HepG2 (cell line): Measurements from ENCODE around the gene TXN2. TPM values are rescaled to one million over a fixed set of nuclear protein-coding genes. Genes with fewer than 3 reads are reported as not detected.

Source experiments
- ATF7-NPFF ChIP-seq: sonication (generic); formaldehyde crosslinking; IDR thresholded peaks from 2 replicates; pipeline ENCODE4 v1.8.1; 2023; ENCODE audit warnings: mild to moderate bottlenecking, low read depth, missing genetic modification reagents, moderate library complexity
- CREM ChIP-seq, 2 experiments: sonication (generic) in 1 of 2; formaldehyde crosslinking in 1 of 2; IDR thresholded peaks; 2 replicates each; pipeline versions ENCODE4 v1.4.0 to v1.6.1; 2016 to 2020; ENCODE audit warnings: antibody characterized with exemption in 1 of 2, mild to moderate bottlenecking in 1 of 2, missing genetic modification reagents in 1 of 2
- HCFC1 ChIP-seq: fragments of 150-350 bp; IDR thresholded peaks from 2 replicates; pipeline ENCODE4 v1.6.1; 2014; ENCODE audit warnings: low read depth, low read length
- HNF1B ChIP-seq: sonication (generic); formaldehyde crosslinking; IDR thresholded peaks from 2 replicates; pipeline ENCODE4 v1.5.1; 2020; ENCODE audit warnings: mild to moderate bottlenecking, moderate library complexity, missing genetic modification reagents
- IKZF1 ChIP-seq: fragments of 450-650 bp; IDR thresholded peaks from 2 replicates; pipeline ENCODE4 v1.7.1; 2016
- IRX3 ChIP-seq: sonication (generic); formaldehyde crosslinking; IDR thresholded peaks from 2 replicates; pipeline ENCODE4 v1.8.1; 2023; ENCODE audit warnings: mild to moderate bottlenecking, low read depth, missing genetic modification reagents, borderline replicate concordance
- LCORL ChIP-seq, 2 experiments: fragments of 450-650 bp in 1 of 2; sonication (generic) in 1 of 2; formaldehyde crosslinking in 1 of 2; IDR thresholded peaks; 2 replicates each; pipeline versions ENCODE4 v1.5.0 to v1.6.1; 2017 to 2020; ENCODE audit warnings: antibody characterized with exemption in 1 of 2, missing genetic modification reagents in 1 of 2
- SALL1 ChIP-seq: sonication (generic); formaldehyde crosslinking; IDR thresholded peaks from 2 replicates; pipeline ENCODE4 v1.8.0; 2022; ENCODE audit warnings: mild to moderate bottlenecking, missing genetic modification reagents
- STAT5B ChIP-seq: sonication (generic); formaldehyde crosslinking; IDR thresholded peaks from 2 replicates; pipeline ENCODE4 v1.4.0; 2020; ENCODE audit warnings: missing genetic modification reagents
- THAP9 ChIP-seq: sonication (generic); formaldehyde crosslinking; IDR thresholded peaks from 2 replicates; pipeline ENCODE4; 2020; ENCODE audit warnings: missing genetic modification reagents, mild to moderate bottlenecking, borderline replicate concordance
- ZKSCAN8 ChIP-seq: IDR thresholded peaks from 2 replicates; pipeline ENCODE4 v1.6.1; 2016; ENCODE audit warnings: borderline replicate concordance, missing genetic modification reagents, missing compliant biosample characterization
- ZMYM3 ChIP-seq: sonication (generic); formaldehyde crosslinking; IDR thresholded peaks from 2 replicates; pipeline ENCODE4 v1.5.1; 2020; ENCODE audit warnings: mild to moderate bottlenecking, missing genetic modification reagents
- ZNF180 ChIP-seq: sonication (generic); formaldehyde crosslinking; IDR thresholded peaks from 2 replicates; pipeline ENCODE4 v1.4.0; 2020; ENCODE audit warnings: low read depth, missing genetic modification reagents, borderline replicate concordance
- ZNF547 ChIP-seq: sonication (generic); formaldehyde crosslinking; IDR thresholded peaks from 2 replicates; pipeline ENCODE4 v1.5.1; 2020; ENCODE audit warnings: mild to moderate bottlenecking, missing genetic modification reagents
- ZNF558 ChIP-seq: sonication (generic); formaldehyde crosslinking; IDR thresholded peaks from 2 replicates; pipeline ENCODE4 v1.9.0; 2022; ENCODE audit warnings: mild to moderate bottlenecking, missing genetic modification reagents, borderline replicate concordance
- polyA plus RNA-seq, 8 experiments: library from polyadenylated mRNA; depleted of rRNA in 3 of 8; stranded (reverse) in 7 of 8; unstranded in 1 of 8; fragments of >200 nt; fragmentation: Illumina TruSeq in 4 of 8; extraction: Trizol in 4 of 8; gene quantifications; 2 replicates each; pipeline versions ENCODE4 v1.2.1 to v1.2.3, GENCODE V29; 2011 to 2016; ENCODE audit warnings: low read depth in 4 of 8, missing spikeins in 1 of 8, mixed read lengths in 1 of 8; ENCODE audit not compliant: insufficient read depth in 1 of 8
- total RNA-seq, 5 experiments: library from RNA; depleted of rRNA; stranded (reverse); fragments of >200 nt; fragmentation: Illumina TruSeq; extraction: Trizol; gene quantifications; 2 replicates each; pipeline ENCODE4 v1.2.3, GENCODE V29; 2016; ENCODE audit warnings: low read depth in 1 of 5
- TF ChIP-seq, protein P1 (sequence below): IDR thresholded peaks from 2 replicates; pipeline ENCODE4 v1.6.1; 2016; ENCODE audit warnings: mild to moderate bottlenecking
- TF ChIP-seq, protein P2 (sequence below): sonication (generic); formaldehyde crosslinking; IDR thresholded peaks from 2 replicates; pipeline ENCODE4 v1.4.0; 2020; ENCODE audit warnings: mild to moderate bottlenecking, missing genetic modification reagents
- TF ChIP-seq, protein P3 (sequence below): sonication (generic); formaldehyde crosslinking; IDR thresholded peaks from 2 replicates; pipeline ENCODE4 v1.5.0; 2020; ENCODE audit warnings: missing genetic modification reagents, mild to moderate bottlenecking, borderline replicate concordance

TXN2 gene
- total and polyA plus RNA-seq, 2 of the 13 experiments (the other 11 are each of a cell fraction or from before 2014, with no cell fraction given), result 41.4 to 109 TPM

DNA sequence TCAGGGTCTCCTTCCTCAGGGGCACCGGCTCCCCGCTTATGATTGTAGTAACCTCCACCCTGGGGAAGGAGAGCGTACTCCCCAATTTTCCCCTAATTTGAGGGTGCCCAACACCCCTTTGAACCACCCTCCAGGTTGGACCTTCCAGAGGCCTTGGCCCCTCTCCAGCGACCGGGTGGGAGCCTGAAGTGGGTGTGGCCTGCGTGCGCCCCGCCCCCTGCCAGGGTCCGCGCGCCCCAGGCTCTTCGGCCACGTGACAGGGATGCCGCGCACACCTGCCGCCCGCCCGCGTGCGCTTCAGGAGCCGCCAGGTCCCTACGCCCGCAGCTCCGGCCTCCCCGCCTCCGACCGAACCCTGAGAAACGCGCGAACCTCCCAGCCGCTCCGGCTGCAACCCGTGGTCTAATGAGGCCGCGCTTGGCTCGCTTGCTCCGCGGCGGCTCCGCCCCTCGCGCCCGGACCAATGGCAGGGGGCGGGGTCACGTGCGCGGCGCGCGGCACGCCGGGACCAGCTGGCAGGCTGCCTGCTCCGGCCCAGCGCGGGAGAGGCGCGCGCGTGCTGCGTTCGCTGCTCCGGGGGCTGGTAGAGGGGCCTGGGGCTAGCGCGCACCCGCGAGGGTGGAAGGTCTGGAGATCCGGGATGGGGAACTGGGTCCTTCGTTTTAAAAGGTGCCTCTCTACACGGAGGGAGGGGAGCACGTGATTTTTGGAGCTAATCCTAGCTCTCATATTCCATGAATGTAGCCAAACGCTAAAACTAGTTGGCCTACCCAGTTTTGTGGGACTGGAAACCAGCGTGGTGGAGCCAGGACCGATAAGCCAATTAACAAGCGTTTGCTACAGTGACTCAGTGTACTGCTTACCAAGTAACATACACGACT, 25.4 kb upstream of the TXN2 start, which contains the start of gene FOXRED2 (continued):
- TF ChIP-seq THAP9 (no peak), LCORL (IDR thresholded peaks at IDR 0.05) (no peak), LCORL (CRISPR knock-in tag; IDR thresholded peaks at IDR 0.05) (0 out of 2 replicates have a peak, but pooled peaks have one; percentile 63), ZNF558 (CRISPR knock-in tag) (peak; percentile 95; the same call in 1 of the 2 replicates), HCFC1 (no peak), ZKSCAN8 (CRISPR knock-in tag) (no peak), ZNF547 (CRISPR knock-in tag) (peak; percentile 96), STAT5B (no peak), HNF1B (CRISPR knock-in tag) (no peak), ATF7-NPFF (CRISPR knock-in tag) (peak; percentile 99), IRX3 (CRISPR knock-in tag) (peak; percentile 99), ZMYM3 (0 out of 2 replicates have a peak, but pooled peaks have one; percentile 11), SALL1 (CRISPR knock-in tag) (peak; percentile 96), IKZF1 (no peak), ZNF180 (CRISPR knock-in tag) (no peak), CREM (IDR thresholded peaks at IDR 0.05) (no peak), CREM (CRISPR knock-in tag; IDR thresholded peaks at IDR 0.05) (no peak)
- TF ChIP-seq, protein P1, sequence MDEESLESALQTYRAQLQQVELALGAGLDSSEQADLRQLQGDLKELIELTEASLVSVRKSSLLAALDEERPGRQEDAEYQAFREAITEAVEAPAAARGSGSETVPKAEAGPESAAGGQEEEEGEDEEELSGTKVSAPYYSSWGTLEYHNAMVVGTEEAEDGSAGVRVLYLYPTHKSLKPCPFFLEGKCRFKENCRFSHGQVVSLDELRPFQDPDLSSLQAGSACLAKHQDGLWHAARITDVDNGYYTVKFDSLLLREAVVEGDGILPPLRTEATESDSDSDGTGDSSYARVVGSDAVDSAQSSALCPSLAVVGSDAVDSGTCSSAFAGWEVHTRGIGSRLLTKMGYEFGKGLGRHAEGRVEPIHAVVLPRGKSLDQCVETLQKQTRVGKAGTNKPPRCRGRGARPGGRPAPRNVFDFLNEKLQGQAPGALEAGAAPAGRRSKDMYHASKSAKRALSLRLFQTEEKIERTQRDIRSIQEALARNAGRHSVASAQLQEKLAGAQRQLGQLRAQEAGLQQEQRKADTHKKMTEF, result peak; percentile 86; the same call in 1 of the 2 replicates
- TF ChIP-seq, protein P2, sequence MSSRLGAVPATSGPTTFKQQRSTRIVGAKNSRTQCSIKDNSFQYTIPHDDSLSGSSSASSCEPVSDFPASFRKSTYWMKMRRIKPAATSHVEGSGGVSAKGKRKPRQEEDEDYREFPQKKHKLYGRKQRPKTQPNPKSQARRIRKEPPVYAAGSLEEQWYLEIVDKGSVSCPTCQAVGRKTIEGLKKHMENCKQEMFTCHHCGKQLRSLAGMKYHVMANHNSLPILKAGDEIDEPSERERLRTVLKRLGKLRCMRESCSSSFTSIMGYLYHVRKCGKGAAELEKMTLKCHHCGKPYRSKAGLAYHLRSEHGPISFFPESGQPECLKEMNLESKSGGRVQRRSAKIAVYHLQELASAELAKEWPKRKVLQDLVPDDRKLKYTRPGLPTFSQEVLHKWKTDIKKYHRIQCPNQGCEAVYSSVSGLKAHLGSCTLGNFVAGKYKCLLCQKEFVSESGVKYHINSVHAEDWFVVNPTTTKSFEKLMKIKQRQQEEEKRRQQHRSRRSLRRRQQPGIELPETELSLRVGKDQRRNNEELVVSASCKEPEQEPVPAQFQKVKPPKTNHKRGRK (CRISPR knock-in tag), result no peak
- TF ChIP-seq, protein P3, sequence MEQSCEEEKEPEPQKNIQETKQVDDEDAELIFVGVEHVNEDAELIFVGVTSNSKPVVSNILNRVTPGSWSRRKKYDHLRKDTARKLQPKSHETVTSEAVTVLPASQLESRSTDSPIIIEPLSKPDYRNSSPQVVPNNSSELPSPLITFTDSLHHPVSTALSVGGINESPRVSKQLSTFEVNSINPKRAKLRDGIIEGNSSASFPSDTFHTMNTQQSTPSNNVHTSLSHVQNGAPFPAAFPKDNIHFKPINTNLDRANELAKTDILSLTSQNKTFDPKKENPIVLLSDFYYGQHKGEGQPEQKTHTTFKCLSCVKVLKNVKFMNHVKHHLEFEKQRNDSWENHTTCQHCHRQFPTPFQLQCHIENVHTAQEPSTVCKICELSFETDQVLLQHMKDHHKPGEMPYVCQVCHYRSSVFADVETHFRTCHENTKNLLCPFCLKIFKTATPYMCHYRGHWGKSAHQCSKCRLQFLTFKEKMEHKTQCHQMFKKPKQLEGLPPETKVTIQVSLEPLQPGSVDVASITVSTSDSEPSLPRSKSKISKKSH (CRISPR knock-in tag), result peak; percentile 98
